Kidney tubule cell (primary cell): Measurements from ENCODE around the gene SLC38A10.

Experiments
- DNase-seq: peaks from one replicate; pipeline ENCODE4 v3.0.0-alpha.2; 2018; ENCODE audit warnings: low spot score

Gene SLC38A10

GRCh38 chr17:81295031-81295675 is at the start of gene SLC38A10:
SLC38A10 (minus strand) TSS chr17:81295307; CDS start chr17:81294921, 386 bp downstream.
- DNase-seq: peak; percentile 91

GRCh38 chr17:81342269-81343070 is 47.4 kb upstream of the SLC38A10 start:
- peak; percentile 43 for DNase-seq

GRCh38 chr17:81341516-81342268 is 46.6 kb upstream of the SLC38A10 start:
- DNase-seq: peak; percentile 38

GRCh38 chr17:81340607-81341515 is 45.8 kb upstream of the SLC38A10 start:
- DNase-seq: no peak

- peak; percentile 66 for DNase-seq
Observed at GRCh38 chr17:81339534-81340296, 44.6 kb upstream of the SLC38A10 start.

GRCh38 chr17:81339191-81339533 is 44.1 kb upstream of the SLC38A10 start:
- DNase-seq: no peak

- no peak for DNase-seq
Observed at GRCh38 chr17:81338274-81339190, 43.4 kb upstream of the SLC38A10 start.

- no peak for DNase-seq
Observed at GRCh38 chr17:81337476-81337879, 42.4 kb upstream of the SLC38A10 start.

- no peak for DNase-seq
Observed at GRCh38 chr17:81336930-81337325, 41.8 kb upstream of the SLC38A10 start.

GRCh38 chr17:81336296-81336929 is 41.3 kb upstream of the SLC38A10 start:
- DNase-seq: no peak

GRCh38 chr17:81335773-81336157 is 40.7 kb upstream of the SLC38A10 start:
- DNase-seq: no peak

GRCh38 chr17:81334987-81335772 is 40.1 kb upstream of the SLC38A10 start:
- no peak for DNase-seq

GRCh38 chr17:81334391-81334901 is 39.3 kb upstream of the SLC38A10 start:
- DNase-seq: no peak

- DNase-seq: no peak
Observed at GRCh38 chr17:81333616-81334368, 38.7 kb upstream of the SLC38A10 start.

- DNase-seq: no peak
Observed at GRCh38 chr17:81332914-81333528, 37.9 kb upstream of the SLC38A10 start.

- DNase-seq: no peak
Observed at GRCh38 chr17:81332118-81332834, 37.2 kb upstream of the SLC38A10 start.
